Osteoblast (primary cell): ENCODE results near the gene TLN1. TPM values are rescaled to one million over a fixed set of nuclear protein-coding genes. Genes with fewer than 3 reads are reported as not detected.

Source experiments
- DNase-seq: peaks from one replicate; pipeline ENCODE4 v3.0.0; 2011; ENCODE audit warnings: low spot score, mixed read lengths; ENCODE audit not compliant: insufficient read length; ENCODE audit errors: missing footprints
- H2AFZ ChIP-seq: 2 replicates; pipeline ENCODE4 v1.6.0; 2011; ENCODE audit warnings: mild to moderate bottlenecking, low read length
- H3K27ac ChIP-seq: 2 replicates; pipeline ENCODE4 v1.5.1; 2011; ENCODE audit warnings: mild to moderate bottlenecking, low read depth, low read length, moderate library complexity
- H3K27me3 ChIP-seq: 2 replicates; pipeline ENCODE4 v1.6.0; 2012; ENCODE audit warnings: mild to moderate bottlenecking, control low read depth, inconsistent platforms, low read length, moderate library complexity; ENCODE audit not compliant: insufficient read depth
- H3K36me3 ChIP-seq: 2 replicates; pipeline ENCODE4 v1.5.1; 2011; ENCODE audit warnings: mild to moderate bottlenecking, low read length, control low read depth, moderate library complexity; ENCODE audit not compliant: insufficient read depth
- H3K4me1 ChIP-seq: 2 replicates; pipeline ENCODE4 v1.5.1; 2011; ENCODE audit warnings: mild to moderate bottlenecking, low read length, control low read depth, moderate library complexity; ENCODE audit not compliant: insufficient read depth
- H3K4me2 ChIP-seq: 2 replicates; pipeline ENCODE4 v1.6.0; 2011; ENCODE audit warnings: mild to moderate bottlenecking, low read length; ENCODE audit not compliant: insufficient read depth
- H3K4me3 ChIP-seq: fragments of 200-600 bp; sonication (generic); 3 replicates; pipeline ENCODE4 v1.5.1; 2012; ENCODE audit warnings: mild to moderate bottlenecking, low read length, inconsistent platforms; ENCODE audit not compliant: insufficient read depth
- H3K79me2 ChIP-seq: 2 replicates; pipeline ENCODE4 v1.6.0; 2012; ENCODE audit warnings: mild to moderate bottlenecking, low read length, control low read depth, inconsistent platforms; ENCODE audit not compliant: insufficient read depth
- H3K9me3 ChIP-seq: 2 replicates; pipeline ENCODE4 v1.5.1; 2011; ENCODE audit warnings: low read depth, low read length, control low read depth
- H4K20me1 ChIP-seq: 2 replicates; pipeline ENCODE4 v1.6.0; 2012; ENCODE audit warnings: mild to moderate bottlenecking, low read length, control low read depth; ENCODE audit not compliant: insufficient read depth
- total RNA-seq: library from RNA; depleted of rRNA; stranded (reverse); fragments of >200 nt; gene quantifications from 2 replicates; pipeline ENCODE4 v1.2.3, GENCODE V29; 2012
- TF ChIP-seq, protein P1 (sequence below): IDR thresholded peaks from 2 replicates; pipeline ENCODE4 v1.5.1; 2011; ENCODE audit warnings: mild to moderate bottlenecking, low read depth, low read length, moderate library complexity; ENCODE audit errors: extremely low read depth

TLN1 gene
- total RNA-seq, 1 donor = 376 TPM

DNA sequence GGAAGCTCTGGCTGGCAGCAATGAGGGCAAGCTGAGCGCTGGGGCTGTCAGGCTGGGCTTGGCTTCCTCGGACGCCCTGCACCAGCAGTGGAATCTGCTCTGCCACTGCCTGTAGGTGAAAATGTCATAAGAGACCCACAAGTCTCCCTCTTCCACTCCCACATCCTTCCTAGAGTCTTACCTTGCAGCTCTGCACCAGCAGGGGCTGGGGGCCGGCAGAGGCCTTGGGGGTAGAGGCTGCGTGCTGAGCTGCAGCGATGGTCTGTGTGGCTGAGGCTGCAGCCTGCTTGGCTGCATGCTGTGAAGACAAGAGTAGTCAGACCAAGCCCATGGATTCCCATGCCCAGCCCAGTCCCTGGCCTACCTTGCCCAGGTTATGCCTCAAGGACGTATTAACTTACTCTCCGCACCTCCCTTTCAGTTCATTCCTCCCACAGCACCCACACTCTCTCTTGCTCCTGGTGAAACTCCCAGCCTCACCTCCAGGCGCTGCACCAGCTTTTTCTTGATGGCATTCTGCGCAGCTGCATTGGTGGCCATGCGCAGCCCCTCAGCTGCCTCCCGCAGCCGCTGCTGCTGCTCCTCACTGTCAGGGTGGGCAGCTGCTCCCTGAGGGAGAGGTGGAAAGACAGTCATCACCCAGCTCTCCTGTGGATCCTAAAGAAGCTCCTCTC, 17.3 kb downstream of the TLN1 start:
- Histone ChIP-seq H3K4me1 (no peaks in the 10 kb centered on the region), H3K4me3 (no peak overlapping the region), H3K27me3 (no peaks in the 10 kb centered on the region), H2AFZ (no peak overlapping the region), H3K27ac (no peak overlapping the region), H3K9me3 (no peaks in the 10 kb centered on the region), H3K79me2 (peaks cover 54% of the 10 kb centered on the region), H3K4me2 (no peak overlapping the region), H3K36me3 (peaks cover 99% of the 10 kb centered on the region), H4K20me1 (peaks cover 46% of the 10 kb centered on the region)
- DNase-seq = peak; percentile 10
- TF ChIP-seq, protein P1, sequence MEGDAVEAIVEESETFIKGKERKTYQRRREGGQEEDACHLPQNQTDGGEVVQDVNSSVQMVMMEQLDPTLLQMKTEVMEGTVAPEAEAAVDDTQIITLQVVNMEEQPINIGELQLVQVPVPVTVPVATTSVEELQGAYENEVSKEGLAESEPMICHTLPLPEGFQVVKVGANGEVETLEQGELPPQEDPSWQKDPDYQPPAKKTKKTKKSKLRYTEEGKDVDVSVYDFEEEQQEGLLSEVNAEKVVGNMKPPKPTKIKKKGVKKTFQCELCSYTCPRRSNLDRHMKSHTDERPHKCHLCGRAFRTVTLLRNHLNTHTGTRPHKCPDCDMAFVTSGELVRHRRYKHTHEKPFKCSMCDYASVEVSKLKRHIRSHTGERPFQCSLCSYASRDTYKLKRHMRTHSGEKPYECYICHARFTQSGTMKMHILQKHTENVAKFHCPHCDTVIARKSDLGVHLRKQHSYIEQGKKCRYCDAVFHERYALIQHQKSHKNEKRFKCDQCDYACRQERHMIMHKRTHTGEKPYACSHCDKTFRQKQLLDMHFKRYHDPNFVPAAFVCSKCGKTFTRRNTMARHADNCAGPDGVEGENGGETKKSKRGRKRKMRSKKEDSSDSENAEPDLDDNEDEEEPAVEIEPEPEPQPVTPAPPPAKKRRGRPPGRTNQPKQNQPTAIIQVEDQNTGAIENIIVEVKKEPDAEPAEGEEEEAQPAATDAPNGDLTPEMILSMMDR = no peak

DNA sequence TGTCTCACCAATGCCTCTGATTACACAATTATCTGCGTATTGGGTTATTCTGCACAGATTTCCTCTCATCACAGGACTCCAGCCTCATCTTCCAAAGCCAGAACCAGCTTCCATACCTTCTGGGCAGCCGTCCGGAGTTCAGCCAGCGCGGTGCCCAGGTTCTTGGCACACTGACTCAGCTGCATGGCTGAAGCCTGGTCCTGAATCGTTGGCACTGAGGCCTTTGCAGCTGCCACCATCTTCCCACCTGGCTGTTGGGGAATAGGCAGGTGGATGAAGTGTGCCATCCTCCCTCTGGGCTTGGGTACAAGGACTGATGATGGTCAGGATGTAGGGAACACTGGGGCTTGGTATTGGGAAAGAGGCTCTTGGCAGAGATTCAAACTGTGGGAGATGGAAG, 17.9 kb downstream of the TLN1 start:
- Histone ChIP-seq H3K79me2 (peaks cover 50% of the 10 kb centered on the region), H3K4me1 (no peaks in the 10 kb centered on the region), H3K4me3 (no peak overlapping the region), H3K36me3 (peaks cover 98% of the 10 kb centered on the region), H3K4me2 (no peak overlapping the region), H3K27me3 (no peaks in the 10 kb centered on the region), H3K9me3 (no peaks in the 10 kb centered on the region), H2AFZ (no peak overlapping the region), H3K27ac (no peak overlapping the region), H4K20me1 (peaks cover 41% of the 10 kb centered on the region)
- peak; percentile 8 for DNase-seq
- TF ChIP-seq, protein P1 = no peak

DNA sequence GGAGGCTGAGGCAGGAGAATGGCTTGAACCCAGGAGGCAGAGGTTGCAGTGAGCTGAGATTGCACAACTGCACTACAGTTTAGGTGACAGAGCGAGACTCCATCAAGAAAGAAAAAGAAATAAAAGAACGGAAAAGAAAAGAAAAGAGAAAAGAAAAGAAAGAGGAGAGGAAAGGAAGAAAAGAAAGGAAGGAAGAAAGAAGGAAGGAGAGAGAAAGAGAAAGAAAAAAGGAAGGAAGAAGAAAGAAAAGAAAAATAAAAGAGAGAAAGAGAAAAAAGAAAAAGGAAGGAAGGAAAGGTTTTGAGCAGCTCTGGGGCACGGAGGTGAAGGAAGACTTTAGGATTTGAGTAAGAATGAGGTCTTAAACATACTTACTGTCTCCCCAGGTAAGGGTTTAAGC, 18.4 kb downstream of the TLN1 start:
- Histone ChIP-seq H3K4me2 (no peak overlapping the region), H3K9me3 (no peaks in the 10 kb centered on the region), H3K4me1 (no peaks in the 10 kb centered on the region), H3K79me2 (peaks cover 44% of the 10 kb centered on the region), H3K36me3 (peaks cover 98% of the 10 kb centered on the region), H3K27me3 (no peaks in the 10 kb centered on the region), H3K4me3 (no peak overlapping the region), H3K27ac (no peak overlapping the region), H2AFZ (no peak overlapping the region), H4K20me1 (peaks cover 36% of the 10 kb centered on the region)
- TF ChIP-seq, protein P1 = no peak
- no peak for DNase-seq

DNA sequence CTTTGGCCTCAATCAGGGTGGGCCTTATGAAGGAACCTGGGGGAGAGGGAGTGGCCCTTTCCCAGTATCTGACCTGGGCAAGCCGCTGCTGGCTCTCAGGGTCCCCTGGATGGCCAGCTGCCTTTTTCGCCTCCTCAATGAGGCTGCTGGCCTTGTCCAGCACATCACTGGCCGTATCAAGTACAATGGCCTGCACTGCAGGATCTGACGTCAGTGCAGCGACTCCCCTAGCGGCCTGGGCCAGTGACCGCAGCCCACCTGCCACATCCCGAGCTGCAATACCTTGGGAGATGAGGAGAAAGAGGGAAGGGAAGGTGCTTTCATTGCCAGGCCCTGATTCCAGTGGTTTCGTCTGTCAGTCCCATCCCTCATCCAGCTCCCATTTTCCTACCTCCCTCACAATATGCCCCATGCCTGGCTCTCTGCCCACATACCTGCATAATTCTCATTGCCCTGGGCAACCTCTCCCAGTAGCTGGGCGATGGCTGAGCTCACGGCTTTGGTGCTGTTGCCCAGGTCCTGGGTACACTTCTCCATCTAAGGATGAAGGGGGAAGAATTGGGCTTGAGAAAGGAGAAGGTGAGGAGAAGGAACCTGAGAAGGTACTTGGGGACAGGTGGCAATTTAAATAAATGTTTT, 19.1 kb downstream of the TLN1 start:
- no peak overlapping the region for H3K4me3 ChIP-seq
- H3K27ac ChIP-seq = no peak overlapping the region
- H4K20me1 ChIP-seq = peaks cover 30% of the 10 kb centered on the region
- H3K4me1 ChIP-seq = no peaks in the 10 kb centered on the region
- H2AFZ ChIP-seq = no peak overlapping the region
- peak; percentile 30 for DNase-seq
- peaks cover 43% of the 10 kb centered on the region for H3K79me2 ChIP-seq
- H3K27me3 ChIP-seq = no peaks in the 10 kb centered on the region
- no peak overlapping the region for H3K4me2 ChIP-seq
- TF ChIP-seq, protein P1 = no peak
- H3K9me3 ChIP-seq = no peaks in the 10 kb centered on the region
- peaks cover 98% of the 10 kb centered on the region for H3K36me3 ChIP-seq
